Subcutaneous abdominal adipose tissue (tissue), 5 donors: ENCODE data around the gene SURF2.

Experiments
- H3K27ac ChIP-seq: one replicate; pipeline ENCODE4 v1.7.0; 2013; ENCODE audit warnings: low read depth, mild to moderate bottlenecking, inconsistent platforms, low read length, moderate library complexity
- H3K27me3 ChIP-seq, 5 donors: one replicate each; pipeline ENCODE4 v1.7.0; 2013; ENCODE audit warnings: low read length in 5 of 5, inconsistent platforms in 1 of 5; ENCODE audit not compliant: control insufficient read depth in 5 of 5, insufficient read depth in 4 of 5
- H3K36me3 ChIP-seq, 5 donors: one replicate each; pipeline ENCODE4 v1.7.0; 2013; ENCODE audit warnings: low read length in 5 of 5; ENCODE audit not compliant: control insufficient read depth in 5 of 5, insufficient read depth in 5 of 5
- H3K4me1 ChIP-seq, 5 donors: one replicate each; pipeline ENCODE4 v1.7.0; 2013; ENCODE audit warnings: low read length in 5 of 5, mild to moderate bottlenecking in 3 of 5, moderate library complexity in 1 of 5; ENCODE audit not compliant: control insufficient read depth in 5 of 5, insufficient read depth in 5 of 5
- H3K4me3 ChIP-seq, 5 donors: one replicate each; pipeline ENCODE4 v1.7.0; 2013; ENCODE audit warnings: low read length in 5 of 5, low read depth in 1 of 5
- H3K9ac ChIP-seq, 5 donors: one replicate each; pipeline ENCODE4 v1.7.0; 2013; ENCODE audit warnings: low read length in 5 of 5, mild to moderate bottlenecking in 4 of 5, moderate library complexity in 3 of 5
- H3K9me3 ChIP-seq, 5 donors: one replicate each; pipeline ENCODE4 v1.7.0; 2013; ENCODE audit warnings: low read length in 5 of 5; ENCODE audit not compliant: control insufficient read depth in 5 of 5
- donor health status: healthy.
- donor health status: healthy.
- donor health status: healthy.
- donor health status: healthy.
- donor health status: healthy.

The SURF2 gene

DNA sequence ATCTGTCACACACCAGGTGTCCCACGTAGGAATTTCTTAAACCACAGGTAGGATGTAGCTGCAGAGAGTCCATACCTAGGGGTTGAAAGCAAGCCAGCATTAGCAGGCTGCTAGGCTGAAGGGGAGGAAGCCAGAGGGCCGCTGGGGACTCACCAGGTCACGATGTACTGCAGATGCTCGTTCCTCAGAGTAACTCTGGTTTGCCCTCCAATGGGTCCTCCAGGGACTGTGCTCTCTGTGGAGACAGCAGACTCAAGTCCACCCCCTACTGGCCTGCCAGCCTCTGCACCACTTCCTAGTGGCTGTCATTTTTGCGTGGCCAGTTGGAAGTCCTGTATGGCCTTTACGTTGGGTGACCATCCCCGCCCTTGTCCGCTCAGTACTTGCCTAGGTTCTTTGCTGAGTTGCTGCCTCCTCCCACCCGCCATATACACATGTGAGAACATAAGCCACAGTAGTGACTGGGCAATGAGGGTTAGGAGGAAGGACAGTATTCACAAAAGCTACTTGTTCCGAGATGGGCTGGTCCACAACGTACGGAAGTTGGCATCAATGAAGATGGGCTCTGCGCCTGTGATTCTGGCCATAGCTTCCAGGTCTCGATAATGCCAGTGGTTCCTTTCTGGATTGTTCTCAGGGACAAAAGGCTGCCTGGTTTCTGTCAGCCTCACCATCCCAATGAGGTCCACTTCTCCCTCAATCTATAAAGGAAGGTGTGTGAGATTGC lies 4.3 kb upstream of the SURF2 start:
- Histone ChIP-seq H3K4me1 (peaks cover 6 to 50% (median 39%) of the 10 kb centered on the region in 5 donors), H3K9me3 (peaks cover 0 to 2% (median 0%) of the 10 kb centered on the region in 5 donors), H3K27ac (no peak overlapping the region), H3K9ac (no peak overlapping the region), H3K36me3 (peaks cover 5 to 55% (median 41%) of the 10 kb centered on the region in 5 donors), H3K4me3 (no peak overlapping the region), H3K27me3 (no peaks in the 10 kb centered on the region)

GRCh38 chr9:133352635-133353340 lies 3.6 kb upstream of the SURF2 start:
- peaks cover 0 to 2% (median 0%) of the 10 kb centered on the region in 5 donors for H3K9me3 ChIP-seq
- H3K4me3 ChIP-seq, result no peak overlapping the region
- H3K27me3 ChIP-seq, result no peaks in the 10 kb centered on the region
- no peak overlapping the region for H3K9ac ChIP-seq
- H3K36me3 ChIP-seq, result peaks cover 5 to 57% (median 41%) of the 10 kb centered on the region in 5 donors
- no peak overlapping the region for H3K27ac ChIP-seq
- peaks cover 6 to 52% (median 45%) of the 10 kb centered on the region in 5 donors for H3K4me1 ChIP-seq

- Histone ChIP-seq H3K27me3 (no peaks in the 10 kb centered on the region), H3K36me3 (peaks cover 5 to 62% (median 41%) of the 10 kb centered on the region in 5 donors), H3K4me3 (no peak overlapping the region), H3K4me1 (peaks cover 6 to 56% (median 47%) of the 10 kb centered on the region in 5 donors), H3K9ac (no peak overlapping the region), H3K27ac (no peak overlapping the region), H3K9me3 (peaks cover 0 to 2% (median 0%) of the 10 kb centered on the region in 5 donors)
Observed at GRCh38 chr9:133353548-133353947, 2.8 kb upstream of the SURF2 start.

DNA sequence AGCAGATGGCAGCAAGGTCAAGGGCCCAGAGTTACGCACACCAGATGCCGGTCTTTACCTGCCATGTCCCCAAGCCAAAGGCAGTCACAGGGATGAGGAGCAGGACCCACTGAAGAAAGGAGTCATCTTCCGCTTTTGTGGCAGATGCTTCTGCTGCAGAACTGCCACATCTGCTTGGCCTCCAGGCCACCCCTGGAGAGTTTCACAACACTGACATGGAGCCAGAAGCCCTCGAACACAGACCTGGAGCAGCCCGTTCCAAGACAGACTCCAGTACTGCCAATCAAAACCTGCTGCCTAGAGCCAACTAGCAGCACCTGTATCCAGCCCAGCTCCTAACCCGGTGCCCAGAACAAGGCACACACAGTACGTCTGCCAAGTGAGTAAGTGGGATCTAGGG lies 1.6 kb upstream of the SURF2 start:
- Histone ChIP-seq H3K9ac (peak overlapping the region in 1 of 5 donors; percentile 1), H3K4me1 (peaks cover 2 to 56% (median 42%) of the 10 kb centered on the region in 5 donors), H3K27ac (no peak overlapping the region), H3K27me3 (no peaks in the 10 kb centered on the region), H3K4me3 (peak overlapping the region in 1 of 5 donors; percentile 6), H3K36me3 (peaks cover 5 to 65% (median 38%) of the 10 kb centered on the region in 5 donors), H3K9me3 (peaks cover 0 to 2% (median 0%) of the 10 kb centered on the region in 5 donors)

GRCh38 chr9:133355881-133356357 lies 431 bp upstream of the SURF2 start:
- no peak overlapping the region for H3K27ac ChIP-seq
- peaks cover 2 to 57% (median 37%) of the 10 kb centered on the region in 5 donors for H3K4me1 ChIP-seq
- H3K27me3 ChIP-seq, result no peaks in the 10 kb centered on the region
- H3K4me3 ChIP-seq, result peak overlapping the region; percentile 72 to 88 (median 78)
- H3K36me3 ChIP-seq, result peaks cover 1 to 65% (median 37%) of the 10 kb centered on the region in 5 donors
- peaks cover 0 to 2% (median 0%) of the 10 kb centered on the region in 5 donors for H3K9me3 ChIP-seq
- peak overlapping the region in 4 of 5 donors; percentile 79 to 87 (median 84) for H3K9ac ChIP-seq

DNA sequence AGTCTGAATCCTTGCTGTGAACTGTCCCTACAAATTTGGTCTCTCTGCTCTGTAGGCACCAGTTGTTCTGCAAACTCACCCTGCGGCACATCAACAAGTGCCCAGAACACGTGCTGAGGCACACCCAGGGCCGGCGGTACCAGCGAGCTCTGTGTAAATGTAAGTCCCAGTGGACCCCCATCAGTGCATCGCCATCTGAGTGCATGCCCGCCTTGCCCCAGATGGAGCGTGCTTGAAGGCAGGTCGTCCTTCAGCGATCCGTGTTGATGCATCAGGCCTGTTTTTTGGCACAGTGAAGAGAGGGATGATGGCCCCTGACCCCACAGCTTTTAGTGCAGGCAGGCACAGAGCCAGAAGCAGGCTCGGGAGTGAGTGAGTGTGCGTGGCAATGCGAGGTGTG lies 1.3 kb downstream of the SURF2 start:
- peak overlapping the region in 2 of 5 donors; percentile 72 to 78 for H3K4me3 ChIP-seq
- no peak overlapping the region for H3K27ac ChIP-seq
- H3K9ac ChIP-seq, result peak overlapping the region in 1 of 5 donors; percentile 41
- H3K36me3 ChIP-seq, result peaks cover 0 to 65% (median 37%) of the 10 kb centered on the region in 5 donors
- no peaks in the 10 kb centered on the region for H3K27me3 ChIP-seq
- peaks cover 2 to 53% (median 36%) of the 10 kb centered on the region in 5 donors for H3K4me1 ChIP-seq
- no peaks in the 10 kb centered on the region for H3K9me3 ChIP-seq

GRCh38 chr9:133359399-133360175 lies 3.2 kb downstream of the SURF2 start:
- Histone ChIP-seq H3K9ac (peak overlapping the region in 1 of 5 donors; percentile 42), H3K27ac (no peak overlapping the region), H3K4me1 (peaks cover 3 to 55% (median 36%) of the 10 kb centered on the region in 5 donors), H3K27me3 (no peaks in the 10 kb centered on the region), H3K9me3 (no peaks in the 10 kb centered on the region), H3K4me3 (no peak overlapping the region), H3K36me3 (peaks cover 0 to 66% (median 48%) of the 10 kb centered on the region in 5 donors)

GRCh38 chr9:133360400-133361393 lies 4.3 kb downstream of the SURF2 start:
- Histone ChIP-seq H3K36me3 (peaks cover 2 to 74% (median 59%) of the 10 kb centered on the region in 5 donors), H3K9me3 (no peaks in the 10 kb centered on the region), H3K27me3 (no peaks in the 10 kb centered on the region), H3K27ac (no peak overlapping the region), H3K4me3 (no peak overlapping the region), H3K4me1 (peaks cover 2 to 43% (median 28%) of the 10 kb centered on the region in 5 donors), H3K9ac (peak overlapping the region in 1 of 5 donors; percentile 0)
